Measurements from ENCODE around the gene NRIP1.

Gene NRIP1

DNA sequence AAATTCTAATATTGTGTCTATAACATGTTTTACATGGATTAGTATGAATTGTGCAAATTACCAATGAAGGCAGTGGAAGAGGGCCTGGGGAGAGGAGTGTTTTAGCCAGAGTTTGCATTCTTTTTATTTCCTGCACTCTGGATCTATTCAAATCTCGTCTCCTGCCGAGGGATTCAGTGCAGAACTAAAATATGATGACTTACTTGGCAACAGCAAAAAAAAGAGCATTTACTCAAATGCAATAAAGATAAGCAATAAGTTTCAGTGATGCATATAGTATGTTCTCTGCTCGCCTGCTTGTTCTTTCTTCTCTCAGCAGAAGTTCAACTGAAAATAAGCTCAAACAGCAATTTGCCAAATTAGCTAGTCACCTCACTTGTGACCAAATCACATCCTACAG lies 33.4 kb upstream of the NRIP1 start:
- TF ChIP-seq, protein P1, sequence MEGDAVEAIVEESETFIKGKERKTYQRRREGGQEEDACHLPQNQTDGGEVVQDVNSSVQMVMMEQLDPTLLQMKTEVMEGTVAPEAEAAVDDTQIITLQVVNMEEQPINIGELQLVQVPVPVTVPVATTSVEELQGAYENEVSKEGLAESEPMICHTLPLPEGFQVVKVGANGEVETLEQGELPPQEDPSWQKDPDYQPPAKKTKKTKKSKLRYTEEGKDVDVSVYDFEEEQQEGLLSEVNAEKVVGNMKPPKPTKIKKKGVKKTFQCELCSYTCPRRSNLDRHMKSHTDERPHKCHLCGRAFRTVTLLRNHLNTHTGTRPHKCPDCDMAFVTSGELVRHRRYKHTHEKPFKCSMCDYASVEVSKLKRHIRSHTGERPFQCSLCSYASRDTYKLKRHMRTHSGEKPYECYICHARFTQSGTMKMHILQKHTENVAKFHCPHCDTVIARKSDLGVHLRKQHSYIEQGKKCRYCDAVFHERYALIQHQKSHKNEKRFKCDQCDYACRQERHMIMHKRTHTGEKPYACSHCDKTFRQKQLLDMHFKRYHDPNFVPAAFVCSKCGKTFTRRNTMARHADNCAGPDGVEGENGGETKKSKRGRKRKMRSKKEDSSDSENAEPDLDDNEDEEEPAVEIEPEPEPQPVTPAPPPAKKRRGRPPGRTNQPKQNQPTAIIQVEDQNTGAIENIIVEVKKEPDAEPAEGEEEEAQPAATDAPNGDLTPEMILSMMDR (IDR thresholded peaks at IDR 0.05; ENCODE audit: borderline replicate concordance, control extremely low read depth, extremely low read depth, insufficient read depth, missing control alignments): no peak
- DNase-seq (ENCODE audit: low spot score): no peak
- in situ Hi-C loops (cut with MboI; ENCODE audit: low sequenced_read_pairs, unreplicated experiment): no loop called here

DNA sequence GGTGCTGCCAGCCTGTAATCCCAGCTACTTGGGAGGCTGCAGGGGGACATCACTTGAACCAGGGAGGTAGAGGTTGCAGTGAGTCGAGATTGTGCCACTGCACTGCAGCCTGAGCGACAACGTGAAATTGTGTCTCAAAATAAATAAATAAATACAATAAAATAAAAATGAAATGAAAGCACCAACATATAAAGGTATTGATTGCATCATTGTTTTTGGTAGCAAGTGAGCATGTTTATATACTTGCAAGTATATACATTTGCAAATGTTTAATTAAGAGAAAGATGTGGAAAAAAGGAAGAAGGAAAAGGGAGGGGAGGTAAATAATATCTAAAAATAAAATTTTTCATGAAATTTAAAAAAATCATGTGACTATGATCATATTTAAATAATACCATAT lies 32.8 kb upstream of the NRIP1 start:
- no peak for DNase-seq (ENCODE audit: low spot score)
- in situ Hi-C loops (cut with MboI; ENCODE audit: low sequenced_read_pairs, unreplicated experiment): no loop called here
- TF ChIP-seq, protein P1 (IDR thresholded peaks at IDR 0.05; ENCODE audit: borderline replicate concordance, control extremely low read depth, extremely low read depth, insufficient read depth, missing control alignments): no peak

DNA sequence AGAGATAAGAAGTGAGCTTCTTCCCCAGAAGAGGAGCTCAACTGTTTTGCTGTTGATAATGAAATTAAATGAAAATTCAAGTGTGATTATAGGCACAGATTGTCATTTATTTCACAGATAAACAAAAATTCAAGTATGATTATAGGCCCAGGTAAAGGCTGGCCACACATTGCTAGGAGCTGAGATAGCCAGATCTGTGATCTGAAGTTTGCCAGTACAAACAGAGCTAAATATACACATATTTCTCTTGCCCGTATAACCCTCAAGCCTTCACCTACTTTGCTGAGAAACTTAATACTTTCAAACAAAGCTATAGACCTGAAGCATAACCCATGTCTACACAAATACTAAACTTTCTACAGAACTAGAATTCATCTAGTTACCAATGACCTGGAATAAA lies 31.3 kb upstream of the NRIP1 start:
- no peak for DNase-seq (ENCODE audit: low spot score)
- TF ChIP-seq, protein P1 (IDR thresholded peaks at IDR 0.05; ENCODE audit: borderline replicate concordance, control extremely low read depth, extremely low read depth, insufficient read depth, missing control alignments): no peak
- in situ Hi-C loops (cut with MboI; ENCODE audit: low sequenced_read_pairs, unreplicated experiment): no loop called here

DNA sequence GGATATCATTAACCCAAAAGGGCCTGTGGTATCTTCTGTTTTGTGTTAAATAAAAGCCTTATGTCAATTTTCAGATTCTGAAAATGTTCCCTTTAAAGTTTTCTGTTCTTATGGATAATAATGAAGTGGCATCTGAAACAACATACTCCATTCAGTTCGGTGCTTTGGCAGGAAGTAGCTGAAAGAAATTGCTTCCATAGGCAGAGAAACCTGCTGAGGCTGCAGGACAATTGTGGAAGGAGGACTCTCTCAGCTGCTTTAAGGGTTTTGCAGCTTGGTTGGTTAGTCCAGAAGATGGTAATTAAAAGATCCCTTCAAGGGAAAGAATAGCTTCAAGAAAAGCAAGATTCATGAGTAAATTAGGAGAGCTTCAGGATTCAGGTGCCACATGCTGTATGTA lies 30.5 kb upstream of the NRIP1 start:
- TF ChIP-seq, protein P1 (IDR thresholded peaks at IDR 0.05; ENCODE audit: borderline replicate concordance, control extremely low read depth, extremely low read depth, insufficient read depth, missing control alignments): no peak
- DNase-seq (ENCODE audit: low spot score): no peak
- in situ Hi-C loops (cut with MboI; ENCODE audit: low sequenced_read_pairs, unreplicated experiment): no loop called here

DNA sequence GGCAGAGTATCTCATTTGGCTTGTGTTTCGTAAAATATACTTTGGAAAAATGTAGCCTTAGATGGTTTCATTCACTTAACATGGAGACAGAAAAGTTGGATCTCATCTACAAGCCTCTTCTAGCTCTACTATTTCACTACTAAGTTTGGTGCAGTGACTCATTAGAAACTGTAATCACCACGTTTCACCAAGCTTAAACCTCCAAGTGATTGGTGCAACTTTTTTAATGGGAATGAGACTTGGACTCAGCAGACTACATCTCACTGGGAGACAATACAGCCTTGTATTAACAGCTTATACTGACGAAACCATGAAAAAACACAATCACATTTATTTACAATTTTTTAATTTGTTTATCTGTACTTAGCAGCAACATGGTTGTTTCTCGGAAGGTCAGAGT lies 29.9 kb upstream of the NRIP1 start:
- TF ChIP-seq, protein P1 (IDR thresholded peaks at IDR 0.05; ENCODE audit: borderline replicate concordance, control extremely low read depth, extremely low read depth, insufficient read depth, missing control alignments): no peak
- no peak for DNase-seq (ENCODE audit: low spot score)
- in situ Hi-C loops (cut with MboI; ENCODE audit: low sequenced_read_pairs, unreplicated experiment): no loop called here

DNA sequence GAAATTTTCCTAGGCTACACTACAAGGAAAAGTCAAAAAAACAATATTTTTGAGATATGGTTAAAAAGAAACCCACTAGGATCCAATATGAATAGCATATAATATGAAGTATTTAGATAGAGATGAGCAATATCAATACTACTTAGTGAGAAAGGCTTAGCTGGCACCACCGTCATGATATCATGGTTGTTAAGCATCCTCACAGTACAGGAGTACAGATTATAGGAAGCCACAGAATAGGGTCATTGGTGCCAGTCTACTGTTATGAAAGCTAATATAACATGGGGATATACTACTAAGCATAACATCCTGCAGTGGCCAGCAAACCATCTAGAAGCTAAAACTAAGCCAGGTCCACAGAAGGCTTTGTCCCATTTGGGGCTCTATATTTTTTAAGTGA lies 28.4 kb upstream of the NRIP1 start:
- in situ Hi-C loops (cut with MboI; ENCODE audit: low sequenced_read_pairs, unreplicated experiment): no loop called here
- DNase-seq (ENCODE audit: low spot score): no peak
- TF ChIP-seq, protein P1 (IDR thresholded peaks at IDR 0.05; ENCODE audit: borderline replicate concordance, control extremely low read depth, extremely low read depth, insufficient read depth, missing control alignments): no peak

DNA sequence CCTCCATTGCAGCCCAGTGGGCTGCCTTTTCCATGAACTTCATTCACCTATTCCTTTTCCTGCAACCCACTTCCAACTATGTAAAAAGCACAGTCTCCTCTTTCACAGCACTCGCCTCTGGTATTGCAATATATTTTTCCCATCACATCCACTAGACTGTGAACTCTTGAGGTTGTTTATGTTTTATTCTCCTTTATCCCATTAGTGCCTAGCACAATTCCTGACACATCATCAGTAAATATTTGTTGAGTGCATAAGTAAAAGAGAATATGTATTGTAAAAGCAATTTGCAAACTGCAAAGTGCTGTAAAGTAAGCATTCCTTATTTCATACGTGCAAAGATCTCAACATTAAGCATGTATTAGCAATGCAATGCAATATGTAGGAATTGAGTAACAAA lies 27.9 kb upstream of the NRIP1 start:
- no peak for DNase-seq (ENCODE audit: low spot score)
- in situ Hi-C loops (cut with MboI; ENCODE audit: low sequenced_read_pairs, unreplicated experiment): no loop called here
- TF ChIP-seq, protein P1 (IDR thresholded peaks at IDR 0.05; ENCODE audit: borderline replicate concordance, control extremely low read depth, extremely low read depth, insufficient read depth, missing control alignments): no peak

Measured in GM13976 (cell line).